Osteoblast (primary cell): ENCODE results near the gene ALOXE3. TPM values are rescaled to one million over a fixed set of nuclear protein-coding genes. Genes with fewer than 3 reads are reported as not detected.
A peak's percentile ranks its signal among the peaks of the same experiment; 100 is the strongest.

Experiments
- DNase-seq: peaks from one replicate; pipeline ENCODE4 v3.0.0; 2011; ENCODE audit warnings: low spot score, mixed read lengths; ENCODE audit not compliant: insufficient read length; ENCODE audit errors: missing footprints
- H2AFZ ChIP-seq: 2 replicates; pipeline ENCODE4 v1.6.0; 2011; ENCODE audit warnings: mild to moderate bottlenecking, low read length
- H3K27ac ChIP-seq: 2 replicates; pipeline ENCODE4 v1.5.1; 2011; ENCODE audit warnings: mild to moderate bottlenecking, low read depth, low read length, moderate library complexity
- H3K27me3 ChIP-seq: 2 replicates; pipeline ENCODE4 v1.6.0; 2012; ENCODE audit warnings: mild to moderate bottlenecking, control low read depth, inconsistent platforms, low read length, moderate library complexity; ENCODE audit not compliant: insufficient read depth
- H3K36me3 ChIP-seq: 2 replicates; pipeline ENCODE4 v1.5.1; 2011; ENCODE audit warnings: mild to moderate bottlenecking, low read length, control low read depth, moderate library complexity; ENCODE audit not compliant: insufficient read depth
- H3K4me1 ChIP-seq: 2 replicates; pipeline ENCODE4 v1.5.1; 2011; ENCODE audit warnings: mild to moderate bottlenecking, low read length, control low read depth, moderate library complexity; ENCODE audit not compliant: insufficient read depth
- H3K4me2 ChIP-seq: 2 replicates; pipeline ENCODE4 v1.6.0; 2011; ENCODE audit warnings: mild to moderate bottlenecking, low read length; ENCODE audit not compliant: insufficient read depth
- H3K4me3 ChIP-seq: fragments of 200-600 bp; sonication (generic); 3 replicates; pipeline ENCODE4 v1.5.1; 2012; ENCODE audit warnings: mild to moderate bottlenecking, low read length, inconsistent platforms; ENCODE audit not compliant: insufficient read depth
- H3K79me2 ChIP-seq: 2 replicates; pipeline ENCODE4 v1.6.0; 2012; ENCODE audit warnings: mild to moderate bottlenecking, low read length, control low read depth, inconsistent platforms; ENCODE audit not compliant: insufficient read depth
- H3K9me3 ChIP-seq: 2 replicates; pipeline ENCODE4 v1.5.1; 2011; ENCODE audit warnings: low read depth, low read length, control low read depth
- H4K20me1 ChIP-seq: 2 replicates; pipeline ENCODE4 v1.6.0; 2012; ENCODE audit warnings: mild to moderate bottlenecking, low read length, control low read depth; ENCODE audit not compliant: insufficient read depth
- total RNA-seq: library from RNA; depleted of rRNA; stranded (reverse); fragments of >200 nt; gene quantifications from 2 replicates; pipeline ENCODE4 v1.2.3, GENCODE V29; 2012
- TF ChIP-seq, protein P1 (sequence below): IDR thresholded peaks from 2 replicates; pipeline ENCODE4 v1.5.1; 2011; ENCODE audit warnings: mild to moderate bottlenecking, low read depth, low read length, moderate library complexity; ENCODE audit errors: extremely low read depth

Gene ALOXE3
- total RNA-seq, 1 donor: not detected

DNA sequence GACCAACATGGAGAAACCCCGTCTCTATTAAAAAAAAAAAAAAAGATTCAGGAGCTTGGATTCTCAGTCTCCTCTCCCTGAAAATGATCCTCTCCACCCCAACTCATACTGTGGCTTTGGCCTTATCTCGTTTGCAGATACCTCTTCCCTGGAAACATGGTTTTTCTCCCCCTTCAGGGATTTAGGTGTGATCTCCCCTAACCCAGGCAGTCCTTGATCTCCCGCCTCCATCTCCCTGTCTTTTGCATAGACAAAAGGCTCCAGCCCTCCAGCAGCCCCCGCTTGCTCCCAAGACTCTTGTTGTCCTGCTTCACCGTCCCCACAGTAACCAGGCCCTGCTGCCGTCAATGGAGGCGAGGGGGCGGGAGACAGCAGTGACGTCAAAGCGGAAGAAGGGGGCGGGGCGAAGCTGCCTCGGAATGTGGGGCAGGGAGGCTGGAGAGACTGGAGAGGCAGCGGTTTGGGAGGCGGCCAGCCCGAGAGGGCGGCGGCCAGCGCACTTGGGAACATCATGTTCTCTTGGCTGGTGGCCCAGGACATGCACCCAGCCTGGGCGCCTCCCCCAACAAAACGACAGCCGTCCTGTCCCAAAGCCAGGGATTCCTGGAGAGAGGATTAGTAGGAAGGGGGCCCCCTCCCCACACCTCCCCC, 35.8 kb upstream of the ALOXE3 start:
- peak overlapping the region; percentile 92 for H3K4me2 ChIP-seq
- H3K27ac ChIP-seq: peak overlapping the region; percentile 100
- no peaks in the 10 kb centered on the region for H3K27me3 ChIP-seq
- H3K4me1 ChIP-seq: peaks cover 56% of the 10 kb centered on the region
- TF ChIP-seq, protein P1, sequence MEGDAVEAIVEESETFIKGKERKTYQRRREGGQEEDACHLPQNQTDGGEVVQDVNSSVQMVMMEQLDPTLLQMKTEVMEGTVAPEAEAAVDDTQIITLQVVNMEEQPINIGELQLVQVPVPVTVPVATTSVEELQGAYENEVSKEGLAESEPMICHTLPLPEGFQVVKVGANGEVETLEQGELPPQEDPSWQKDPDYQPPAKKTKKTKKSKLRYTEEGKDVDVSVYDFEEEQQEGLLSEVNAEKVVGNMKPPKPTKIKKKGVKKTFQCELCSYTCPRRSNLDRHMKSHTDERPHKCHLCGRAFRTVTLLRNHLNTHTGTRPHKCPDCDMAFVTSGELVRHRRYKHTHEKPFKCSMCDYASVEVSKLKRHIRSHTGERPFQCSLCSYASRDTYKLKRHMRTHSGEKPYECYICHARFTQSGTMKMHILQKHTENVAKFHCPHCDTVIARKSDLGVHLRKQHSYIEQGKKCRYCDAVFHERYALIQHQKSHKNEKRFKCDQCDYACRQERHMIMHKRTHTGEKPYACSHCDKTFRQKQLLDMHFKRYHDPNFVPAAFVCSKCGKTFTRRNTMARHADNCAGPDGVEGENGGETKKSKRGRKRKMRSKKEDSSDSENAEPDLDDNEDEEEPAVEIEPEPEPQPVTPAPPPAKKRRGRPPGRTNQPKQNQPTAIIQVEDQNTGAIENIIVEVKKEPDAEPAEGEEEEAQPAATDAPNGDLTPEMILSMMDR: no peak
- peaks cover 15% of the 10 kb centered on the region for H3K36me3 ChIP-seq
- no peak overlapping the region for H2AFZ ChIP-seq
- H3K9me3 ChIP-seq: no peaks in the 10 kb centered on the region
- peaks cover 36% of the 10 kb centered on the region for H3K79me2 ChIP-seq
- peaks cover 18% of the 10 kb centered on the region for H4K20me1 ChIP-seq
- peak overlapping the region; percentile 83 for H3K4me3 ChIP-seq
- peak; percentile 99 for DNase-seq

DNA sequence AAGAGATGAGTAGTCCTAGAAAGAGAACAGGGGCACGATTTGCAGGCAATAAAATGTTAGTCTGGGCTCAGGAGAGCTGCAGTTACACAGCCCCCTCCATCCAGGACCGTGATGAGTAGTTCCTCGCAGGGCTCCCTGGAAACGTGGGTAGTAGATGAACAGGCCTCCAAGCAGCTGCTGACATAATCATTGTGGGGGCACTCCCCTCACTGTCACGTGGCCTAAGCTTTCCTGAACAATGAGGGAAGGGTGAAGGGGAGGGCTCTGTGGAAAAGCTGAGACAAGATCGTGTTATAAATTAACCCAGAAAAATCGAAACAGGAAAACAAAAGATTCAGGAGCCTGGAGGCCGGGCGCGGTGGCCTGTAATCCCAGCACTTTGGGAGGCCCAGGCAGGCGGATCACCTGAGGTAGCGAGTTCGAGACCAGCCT, 35.2 kb upstream of the ALOXE3 start:
- Histone ChIP-seq H3K9me3 (no peaks in the 10 kb centered on the region), H4K20me1 (peaks cover 19% of the 10 kb centered on the region), H3K27ac (peak overlapping the region; percentile 100), H3K36me3 (peaks cover 20% of the 10 kb centered on the region), H3K27me3 (no peaks in the 10 kb centered on the region), H3K4me1 (peaks cover 54% of the 10 kb centered on the region), H3K4me3 (peak overlapping the region; percentile 79), H3K4me2 (peak overlapping the region; percentile 92), H2AFZ (no peak overlapping the region), H3K79me2 (peaks cover 36% of the 10 kb centered on the region)
- peak; percentile 98 for DNase-seq
- TF ChIP-seq, protein P1: no peak

DNA sequence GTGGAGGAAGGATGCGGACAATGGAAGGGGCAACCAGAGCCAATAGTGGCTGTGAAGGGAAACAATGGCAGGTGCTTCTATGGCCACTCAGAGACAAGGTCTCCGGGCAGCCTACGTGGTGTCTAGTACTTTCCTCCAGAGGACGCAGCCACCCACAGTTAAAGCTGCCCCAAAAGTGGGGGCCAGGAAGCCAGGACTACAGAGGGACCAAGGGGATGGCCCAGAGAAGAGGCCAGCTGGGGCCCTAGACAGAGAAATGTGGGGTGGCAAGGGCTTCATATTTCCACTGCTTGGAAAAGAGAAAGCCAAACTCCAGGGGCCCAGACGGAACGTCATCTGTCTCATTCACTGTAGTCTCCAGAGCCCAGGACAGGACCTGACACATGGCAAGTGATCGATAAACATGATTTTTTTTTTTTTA, 34.7 kb upstream of the ALOXE3 start:
- Histone ChIP-seq H3K79me2 (peaks cover 34% of the 10 kb centered on the region), H3K4me2 (peak overlapping the region; percentile 92), H2AFZ (no peak overlapping the region), H3K4me3 (peak overlapping the region; percentile 79), H3K27ac (peak overlapping the region; percentile 100), H3K9me3 (no peaks in the 10 kb centered on the region), H3K36me3 (peaks cover 25% of the 10 kb centered on the region), H3K4me1 (peaks cover 53% of the 10 kb centered on the region), H3K27me3 (no peaks in the 10 kb centered on the region), H4K20me1 (peaks cover 24% of the 10 kb centered on the region)
- DNase-seq: no peak
- TF ChIP-seq, protein P1: no peak

DNA sequence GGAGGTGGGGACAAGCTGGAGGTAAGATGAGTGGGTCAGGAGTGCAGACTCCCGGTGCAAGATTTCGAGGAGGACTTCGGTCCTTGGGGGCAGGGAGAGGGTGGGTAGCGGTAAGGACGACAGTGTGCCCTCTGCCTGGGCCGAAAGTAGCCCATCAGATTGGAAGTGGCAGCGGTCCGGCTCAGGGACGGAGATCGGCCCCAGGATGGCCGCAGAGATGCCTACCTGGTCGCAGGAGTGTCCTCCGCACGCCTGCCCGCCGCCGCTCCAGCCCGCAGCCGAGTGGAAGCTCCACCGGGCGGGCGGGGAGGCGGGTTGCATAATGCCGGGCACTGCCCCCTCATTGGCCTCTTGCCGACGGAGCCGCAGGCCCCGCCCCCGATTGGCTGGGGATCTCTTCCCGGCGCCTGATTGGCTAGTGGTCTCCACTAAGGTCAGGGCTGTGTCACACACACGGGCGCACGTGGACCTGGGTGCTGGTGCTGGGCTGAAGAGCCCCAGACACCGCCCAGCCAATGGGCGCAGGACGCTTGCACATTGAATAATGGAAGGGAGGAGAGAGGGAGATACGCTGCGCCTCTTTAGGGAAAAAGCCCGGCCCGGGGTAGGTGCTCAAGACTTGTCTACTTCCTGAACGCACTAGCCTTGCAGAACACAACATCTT, 33.9 kb upstream of the ALOXE3 start, which contains the start of gene PER1:
Gene PER1 (minus strand): TSS at position 293 of the 664 bp plus-strand sequence. CDS start 1,698 bp downstream, outside the sequence.
- peak within 1 kb of the TSS; percentile 79 for H3K4me3 ChIP-seq
- TF ChIP-seq, protein P1: no peak
- DNase-seq: peak; percentile 99
- no peak within 1 kb of the TSS for H2AFZ ChIP-seq
- H3K9me3 ChIP-seq: no peaks in the 10 kb centered on the region
- peaks cover 33% of the 10 kb centered on the region for H3K36me3 ChIP-seq
- H3K4me1 ChIP-seq: peaks cover 53% of the 10 kb centered on the region
- no peaks in the 10 kb centered on the region for H3K27me3 ChIP-seq
- H4K20me1 ChIP-seq: peaks cover 27% of the 10 kb centered on the region
- H3K79me2 ChIP-seq: peaks cover 34% of the 10 kb centered on the region
- peak within 1 kb of the TSS; percentile 92 for H3K4me2 ChIP-seq
- peak within 1 kb of the TSS; percentile 100 for H3K27ac ChIP-seq
